GM12878 (cell line): ENCODE results near the gene ATG4B. TPM values are rescaled to one million over a fixed set of nuclear protein-coding genes. Genes with fewer than 3 reads are reported as not detected.

Experiments
- ATAC-seq: fragments of 200-7000 bp; cut with Tn5 transposase; 3 replicates; pipeline ENCODE4 v1.9.1; 2020; ENCODE audit warnings: mild to moderate bottlenecking, moderate library complexity
- BruUV-seq: library from RNA; stranded (reverse); fragments of 400-500 nt; replicated peaks from 2 replicates; lab custom pipeline; 2021; lab: Mats Ljungman, UMichigan
- CTCF ChIA-PET: fragments of 300-600 bp; sonication (Branson Sonifier 250); formaldehyde crosslinking; extraction: SDS; loops from one replicate; lab custom pipeline; 2021; ENCODE audit warnings: inconsistent platforms; lab: Yijun Ruan, JAX
- POLR2A ChIA-PET: fragments of 350-600 bp; formaldehyde crosslinking; extraction: SDS; loops from one replicate; lab custom pipeline; 2021; ENCODE audit warnings: inconsistent platforms; lab: Charles Lee
- RAD21 ChIA-PET: fragments of 300-600 bp; sonication (Branson Sonifier 250); formaldehyde crosslinking; loops from one replicate; lab custom pipeline; 2023; ENCODE audit warnings: antibody characterized with exemption; ENCODE audit not compliant: unreplicated experiment; lab: Charles Lee
- SMC1A ChIA-PET: fragments of 300-600 bp; sonication (Branson Sonifier 250); formaldehyde crosslinking; loops from one replicate; lab custom pipeline; 2023; ENCODE audit not compliant: unreplicated experiment, uncharacterized antibody; lab: Charles Lee
- DNase-seq: peaks from one replicate; pipeline ENCODE4 v3.0.0-alpha.2; 2011; ENCODE audit warnings: low read depth, low spot score
- FAIRE-seq: peaks from 3 replicates; lab custom pipeline; 2011; peaks lifted over from hg19 to GRCh38; lab: Jason Lieb, UNC
- H2AFZ ChIP-seq: 2 replicates; pipeline ENCODE4 v1.6.0; 2011; ENCODE audit warnings: low read depth, low read length, control low read depth; ENCODE audit not compliant: control insufficient read depth
- H3K27ac ChIP-seq: 2 replicates; pipeline ENCODE4 v1.5.1; 2011; ENCODE audit warnings: control low read depth; ENCODE audit not compliant: control insufficient read depth, insufficient read depth
- H3K27me3 ChIP-seq, 2 experiments: replicated peaks in 1 of 2; 2 replicates each; pipeline versions ENCODE4 v1.6.0 to v1.6.1; 2011; ENCODE audit warnings: low read length in 1 of 2; ENCODE audit not compliant: control insufficient read depth in 2 of 2, insufficient read depth in 2 of 2
- H3K36me3 ChIP-seq, 2 experiments: 2 replicates each; pipeline ENCODE4 v1.5.1; 2011; ENCODE audit warnings: low read length in 1 of 2; ENCODE audit not compliant: control insufficient read depth in 2 of 2, insufficient read depth in 2 of 2
- H3K4me1 ChIP-seq: 2 replicates; pipeline ENCODE4 v1.6.1; 2011; ENCODE audit warnings: mild to moderate bottlenecking, low read length, moderate library complexity, mixed read lengths; ENCODE audit not compliant: control insufficient read depth, insufficient read depth
- H3K4me2 ChIP-seq: 2 replicates; pipeline ENCODE4 v1.6.0; 2011; ENCODE audit warnings: control low read depth; ENCODE audit not compliant: control insufficient read depth, insufficient read depth
- H3K4me3 ChIP-seq: fragments of 200-600 bp; sonication (generic); 2 replicates; pipeline ENCODE4 v1.5.1; 2016
- H3K79me2 ChIP-seq: 2 replicates; pipeline ENCODE4 v1.6.0; 2011; ENCODE audit warnings: low read length; ENCODE audit not compliant: control insufficient read depth, insufficient read depth
- H3K9ac ChIP-seq: 2 replicates; pipeline ENCODE4 v1.8.0; 2011; ENCODE audit warnings: low read length, control low read depth, mixed read lengths; ENCODE audit not compliant: control insufficient read depth, insufficient read depth
- H3K9me3 ChIP-seq: replicated peaks from 3 replicates; pipeline ENCODE4 v1.5.1; 2011; ENCODE audit warnings: mild to moderate bottlenecking, low read length; ENCODE audit not compliant: control insufficient read depth, insufficient read depth
- H4K20me1 ChIP-seq: 2 replicates; pipeline ENCODE4 v1.6.0; 2011; ENCODE audit not compliant: control insufficient read depth, insufficient read depth
- ASH2L ChIP-seq: fragments of 300-600, 200-600 bp; sonication (generic); IDR thresholded peaks from 2 replicates; pipeline ENCODE4 v1.6.1; 2017; ENCODE audit warnings: low read depth, mild to moderate bottlenecking, borderline replicate concordance
- ATF7 ChIP-seq: fragments of 450-650 bp; IDR thresholded peaks from 2 replicates; pipeline ENCODE4 v1.6.1; 2016; ENCODE audit warnings: low read depth, mild to moderate bottlenecking
- CEBPB ChIP-seq, 2 experiments: fragments of 150-350 bp in 1 of 2; IDR thresholded peaks; 2 replicates each; pipeline ENCODE4 v1.6.1; 2012 to 2014; ENCODE audit warnings: low read depth in 2 of 2, low read length in 2 of 2, borderline replicate concordance in 1 of 2, inconsistent platforms in 1 of 2
- CHD2 ChIP-seq: IDR thresholded peaks from 2 replicates; pipeline ENCODE4 v1.6.1; 2011; ENCODE audit warnings: low read depth, low read length, improper control_type of control experiment, borderline replicate concordance
- KDM1A ChIP-seq: fragments of 200-600 bp; sonication (generic); IDR thresholded peaks from 2 replicates; pipeline ENCODE4 v1.6.1; 2016; ENCODE audit warnings: borderline replicate concordance
- MEF2B ChIP-seq: fragments of 450-650 bp; IDR thresholded peaks from 2 replicates; pipeline ENCODE4 v1.6.1; 2018; ENCODE audit warnings: mild to moderate bottlenecking, moderate library complexity; ENCODE audit not compliant: partially characterized antibody, poor library complexity, severe bottlenecking
- NFYB ChIP-seq: IDR thresholded peaks from 2 replicates; pipeline ENCODE4 v1.6.1; 2011; ENCODE audit warnings: low read depth, mild to moderate bottlenecking, low read length, improper control_type of control experiment, moderate library complexity; ENCODE audit not compliant: insufficient read depth
- PKNOX1 ChIP-seq: fragments of 450-650 bp; IDR thresholded peaks from 2 replicates; pipeline ENCODE4 v1.6.1; 2016; ENCODE audit warnings: mild to moderate bottlenecking
- POU2F2 ChIP-seq: IDR thresholded peaks from 3 replicates; pipeline ENCODE4 v1.6.1; 2011; ENCODE audit warnings: low read depth, mild to moderate bottlenecking, low read length, borderline replicate concordance
- PRDM15 ChIP-seq: fragments of 450-650 bp; formaldehyde crosslinking; IDR thresholded peaks from 2 replicates; pipeline ENCODE4 v1.4.0; 2020; ENCODE audit warnings: mild to moderate bottlenecking, moderate library complexity
- RELB ChIP-seq: fragments of 450-650 bp; IDR thresholded peaks from 2 replicates; pipeline ENCODE4 v1.6.1; 2017; ENCODE audit warnings: low read depth, mild to moderate bottlenecking, moderate library complexity
- SIX5 ChIP-seq: IDR thresholded peaks from 2 replicates; pipeline ENCODE4 v1.6.1; 2011; ENCODE audit warnings: mild to moderate bottlenecking, low read depth, low read length, moderate library complexity; ENCODE audit not compliant: severe bottlenecking
- SMAD5 ChIP-seq: IDR thresholded peaks from 2 replicates; pipeline ENCODE4 v1.6.1; 2016; ENCODE audit warnings: antibody characterized with exemption, low read depth
- SREBF1 ChIP-seq: IDR thresholded peaks from 2 replicates; pipeline ENCODE4 v1.6.1; 2012; ENCODE audit warnings: mild to moderate bottlenecking, low read length
- USF1 ChIP-seq: IDR thresholded peaks from 2 replicates; pipeline ENCODE4 v1.6.1; 2011; ENCODE audit warnings: borderline replicate concordance, low read depth, mild to moderate bottlenecking, moderate library complexity, mixed read lengths, low read length; ENCODE audit not compliant: insufficient read depth; ENCODE audit errors: extremely low read length
- WGBS: methylation state at CpG from one replicate; pipeline ENCODE4 v1.1.6; 2016; ENCODE audit warnings: low lambda C conversion rate; ENCODE audit not compliant: insufficient replicate concordance, insufficient coverage; ENCODE audit errors: missing lambda C conversion rate; 5-methylcytosine and 5-hydroxymethylcytosine counted together
- in situ Hi-C: fragments of 300-500 bp; cut with MboI; formaldehyde crosslinking; loops from 9 replicates; pipeline ENCODE4 v1.14.3; 2018; ENCODE audit warnings: mixed read lengths
- intact Hi-C: fragments of 100-400 bp; cut with micrococcal nuclease; formaldehyde crosslinking; loops from one replicate; pipeline ENCODE4 v1.14.2; 2022; ENCODE audit not compliant: unreplicated experiment
- polyA plus RNA-seq, 11 experiments: library from polyadenylated mRNA; depleted of rRNA in 4 of 11; unstranded in 6 of 11; stranded (reverse) in 5 of 11; fragments of >200 nt; fragmentation: Nextera tagmentation in 4 of 11; fragmentation: Illumina TruSeq in 1 of 11; extraction: Ambion mirVana in 4 of 11; extraction: Trizol in 1 of 11; gene quantifications; 1 replicate in 1 of 11; 2 replicates in 10 of 11; pipeline versions ENCODE4 v1.2.1 to v1.2.3, GENCODE V29; 2011 to 2016; ENCODE audit warnings: inconsistent platforms in 2 of 11, missing spikeins in 2 of 11, low read depth in 1 of 11
- total RNA-seq, 4 experiments: library from RNA; depleted of rRNA in 3 of 4; stranded (reverse); fragments of >200 nt in 3 of 4; fragmentation: Illumina TruSeq in 1 of 4; extraction: Trizol in 1 of 4; gene quantifications; 2 replicates each; pipeline versions ENCODE4 v1.2.1 to v1.2.3, GENCODE V29; 2013 to 2021

The ATG4B gene
- total and polyA plus RNA-seq, 10 of the 15 experiments (the other 5 are each of a cell fraction or from before 2014, with no cell fraction given): 5.8 to 84.1 (median 64.9) TPM

- ChIA-PET SMC1A (interaction anchor here (1.3 kb wide), 1 partner anchor 15 kb away, joined by 3 read pairs; no protein-coding TSS in a partner anchor), RAD21 (no interaction called here), POLR2A (no interaction called here), CTCF (no interaction called here)
- DNase-seq (no peak), FAIRE-seq (no peak), ATAC-seq (no peak)
- Histone ChIP-seq H3K79me2 (peaks cover 38% of the 10 kb centered on the region), H3K27me3 (no peaks in the 10 kb centered on the region), H3K9ac (no peak overlapping the region), H3K4me3 (no peak overlapping the region), H3K27ac (no peak overlapping the region), H3K9me3 (no peaks in the 10 kb centered on the region), H3K36me3 (peaks cover 12 to 22% of the 10 kb centered on the region in 2 experiments; a peak in 3 of 4 replicates), H2AFZ (no peak overlapping the region), H3K4me1 (peaks cover 7% of the 10 kb centered on the region; the same call in 1 of the 2 replicates), H4K20me1 (0 out of 2 replicates have a peak, but pooled peaks cover 2% of the 10 kb centered on the region), H3K4me2 (no peak overlapping the region)
- 97% methylated on average over 33 of the region's 39 CpGs for WGBS
- TF ChIP-seq ASH2L (no peak), USF1 (no peak), SMAD5 (no peak), POU2F2 (no peak), KDM1A (no peak), PRDM15 (CRISPR knock-in tag) (no peak), NFYB (no peak), MEF2B (no peak), SREBF1 (no peak), ATF7 (no peak), PKNOX1 (no peak), SIX5 (no peak), CEBPB (IDR thresholded peaks at IDR 0.05; ENCODE audit: borderline replicate concordance in 1 of 2, low read depth in 2 of 2, low read length in 2 of 2) (no peak), CHD2 (no peak), RELB (no peak)
- intact Hi-C loops: no loop called here
- BruUV-seq: no TSS peak
- in situ Hi-C loops: no loop called here
Observed at GRCh38 chr2:241632478-241633325, 4.8 kb upstream of the ATG4B start.
